H1 (cell line): Measurements from ENCODE around the gene ITIH4. TPM values are rescaled to one million over a fixed set of nuclear protein-coding genes. Genes with fewer than 3 reads are reported as not detected.

Experiments used
- CTCF ChIA-PET: fragments of 300-600 bp; sonication (Branson Sonifier 250); formaldehyde crosslinking; loops from one replicate; lab custom pipeline; 2021; ENCODE audit not compliant: partially characterized antibody; lab: Charles Lee
- POLR2A ChIA-PET: fragments of 300-600 bp; sonication (Branson Sonifier 250); formaldehyde crosslinking; loops from one replicate; lab custom pipeline; 2021; ENCODE audit warnings: inconsistent platforms; ENCODE audit not compliant: partially characterized antibody; lab: Charles Lee
- DNase-seq, 2 experiments: peaks; one replicate each; pipeline versions ENCODE4 v3.0.0 to v3.0.0-alpha.2; 2010 to 2022; ENCODE audit warnings: low spot score in 2 of 2, low read depth in 1 of 2, mixed read lengths in 1 of 2
- FAIRE-seq: peaks from 2 replicates; lab custom pipeline; 2011; peaks lifted over from hg19 to GRCh38; lab: Jason Lieb, UNC
- H2AFZ ChIP-seq: 2 replicates; pipeline ENCODE4 v1.8.1; 2012; ENCODE audit warnings: low read length, inconsistent platforms
- H2AK5ac ChIP-seq: 2 replicates; pipeline ENCODE4 v1.6.1; 2013; ENCODE audit warnings: low read depth, low read length
- H2BK120ac ChIP-seq: replicated peaks from 2 replicates; pipeline ENCODE3; 2013; ENCODE audit warnings: low read depth, low read length, inconsistent platforms
- H2BK12ac ChIP-seq: 2 replicates; pipeline ENCODE4 v1.6.1; 2013; ENCODE audit warnings: low read depth, low read length
- H2BK15ac ChIP-seq: 2 replicates; pipeline ENCODE4 v1.6.1; 2013; ENCODE audit warnings: low read length
- H2BK20ac ChIP-seq: 2 replicates; pipeline ENCODE4 v1.6.1; 2013; ENCODE audit warnings: low read length
- H2BK5ac ChIP-seq: 2 replicates; pipeline ENCODE4 v1.6.1; 2013; ENCODE audit warnings: low read depth, low read length
- H3K14ac ChIP-seq: 2 replicates; pipeline ENCODE4 v1.6.1; 2013; ENCODE audit warnings: inconsistent platforms; ENCODE audit not compliant: insufficient read length
- H3K18ac ChIP-seq: 2 replicates; pipeline ENCODE4 v1.6.1; 2013; ENCODE audit warnings: low read length; ENCODE audit errors: extremely low read depth
- H3K23ac ChIP-seq: 2 replicates; pipeline ENCODE4 v1.6.1; 2013; ENCODE audit warnings: inconsistent platforms; ENCODE audit not compliant: insufficient read length
- H3K23me2 ChIP-seq: 2 replicates; pipeline ENCODE4 v1.6.1; 2013; ENCODE audit warnings: low read depth, low read length
- H3K27ac ChIP-seq: 2 replicates; pipeline ENCODE4 v1.6.1; 2011; ENCODE audit warnings: low read depth, low read length, inconsistent platforms
- H3K27me3 ChIP-seq, 4 experiments: replicated peaks in 1 of 4; 1 replicate in 1 of 4; 2 replicates in 3 of 4; pipeline versions ENCODE4 v1.6.1 to v1.8.1; 2011 to 2013; ENCODE audit warnings: low read length in 3 of 4, mild to moderate bottlenecking in 3 of 4, inconsistent platforms in 2 of 4, mixed read lengths in 2 of 4, moderate library complexity in 1 of 4; ENCODE audit not compliant: control insufficient read depth in 3 of 4, insufficient read depth in 3 of 4; ENCODE audit errors: extremely low read depth in 1 of 4
- H3K36me3 ChIP-seq, 4 experiments: 2 replicates each; pipeline versions ENCODE4 v1.6.1 to v1.8.1; 2011 to 2013; ENCODE audit warnings: mild to moderate bottlenecking in 4 of 4, low read length in 3 of 4, moderate library complexity in 2 of 4, control low read depth in 1 of 4, inconsistent platforms in 1 of 4; ENCODE audit not compliant: insufficient read depth in 4 of 4, control insufficient read depth in 2 of 4
- H3K4ac ChIP-seq: replicated peaks from 2 replicates; pipeline ENCODE3; 2013; ENCODE audit warnings: low read length, low read depth, mixed read lengths, inconsistent platforms; ENCODE audit not compliant: insufficient read length
- H3K4me1 ChIP-seq, 4 experiments: replicated peaks in 1 of 4; 1 replicate in 1 of 4; 2 replicates in 3 of 4; pipeline versions ENCODE4 v1.6.1 to v1.8.1; 2011 to 2013; ENCODE audit warnings: low read length in 3 of 4, inconsistent platforms in 2 of 4, mixed read lengths in 1 of 4; ENCODE audit not compliant: insufficient read depth in 4 of 4, control insufficient read depth in 3 of 4
- H3K4me2 ChIP-seq, 2 experiments: 2 replicates each; pipeline versions ENCODE4 v1.6.1 to v1.8.1; 2011 to 2013; ENCODE audit warnings: low read depth in 2 of 2, low read length in 2 of 2, control low read depth in 1 of 2, inconsistent platforms in 1 of 2, mild to moderate bottlenecking in 1 of 2; ENCODE audit not compliant: insufficient read depth in 1 of 2
- H3K4me3 ChIP-seq, 4 experiments: fragments of 200-600, 300-600 bp in 1 of 4; sonication (generic), shearing (Covaris generic), sonication (Bioruptor Twin) in 1 of 4; 2 replicates each; pipeline versions ENCODE4 v1.5.1 to v1.8.1; 2011 to 2016; ENCODE audit warnings: low read length in 4 of 4, low read depth in 3 of 4, control low read depth in 2 of 4, inconsistent platforms in 2 of 4, mild to moderate bottlenecking in 2 of 4, mixed read lengths in 1 of 4, moderate library complexity in 1 of 4; ENCODE audit not compliant: insufficient read depth in 2 of 4; ENCODE audit errors: extremely low read depth in 1 of 4
- H3K56ac ChIP-seq: replicated peaks from 2 replicates; pipeline ENCODE3; 2013; ENCODE audit warnings: low read depth, mild to moderate bottlenecking, mixed read lengths, low read length, inconsistent platforms; ENCODE audit not compliant: insufficient read length
- H3K79me1 ChIP-seq: 2 replicates; pipeline ENCODE4 v1.6.1; 2013; ENCODE audit warnings: low read depth, low read length, control low read depth
- H3K79me2 ChIP-seq, 2 experiments: 2 replicates each; pipeline versions ENCODE4 v1.6.1 to v1.8.1; 2012 to 2013; ENCODE audit warnings: low read length in 2 of 2, mild to moderate bottlenecking in 2 of 2, inconsistent platforms in 1 of 2; ENCODE audit not compliant: insufficient read depth in 2 of 2, control insufficient read depth in 1 of 2
- H3K9ac ChIP-seq, 4 experiments: replicated peaks in 1 of 4; 1 replicate in 1 of 4; 2 replicates in 3 of 4; pipeline versions ENCODE4 v1.6.1 to v1.8.1; 2011 to 2013; ENCODE audit warnings: low read depth in 3 of 4, low read length in 3 of 4, control low read depth in 2 of 4, mild to moderate bottlenecking in 2 of 4, moderate library complexity in 2 of 4, inconsistent platforms in 1 of 4; ENCODE audit errors: extremely low read depth in 1 of 4
- H3K9me3 ChIP-seq, 2 experiments: 2 replicates each; pipeline versions ENCODE4 v1.6.1 to v1.8.1; 2012 to 2013; ENCODE audit warnings: mild to moderate bottlenecking in 2 of 2, moderate library complexity in 2 of 2, control low read depth in 1 of 2, inconsistent platforms in 1 of 2, low read depth in 1 of 2, low read length in 1 of 2, mixed read lengths in 1 of 2; ENCODE audit not compliant: insufficient read depth in 2 of 2
- H4K20me1 ChIP-seq, 2 experiments: replicated peaks in 1 of 2; 2 replicates each; pipeline versions ENCODE3 to v1.8.1; 2011 to 2013; ENCODE audit warnings: inconsistent platforms in 2 of 2, low read length in 2 of 2, mild to moderate bottlenecking in 1 of 2; ENCODE audit not compliant: insufficient read depth in 2 of 2, control insufficient read depth in 1 of 2
- H4K5ac ChIP-seq: 2 replicates; pipeline ENCODE4 v1.6.1; 2013; ENCODE audit warnings: low read length, low read depth, mixed read lengths, inconsistent platforms; ENCODE audit not compliant: insufficient read length
- H4K8ac ChIP-seq: 2 replicates; pipeline ENCODE4 v1.8.0; 2013; ENCODE audit warnings: mild to moderate bottlenecking, moderate library complexity, low read length, inconsistent platforms; ENCODE audit not compliant: insufficient read depth; ENCODE audit errors: extremely low read depth
- H4K91ac ChIP-seq: replicated peaks from 2 replicates; pipeline ENCODE3; 2013; ENCODE audit warnings: low read length, mixed read lengths, inconsistent platforms; ENCODE audit not compliant: insufficient read length
- BACH1 ChIP-seq: IDR thresholded peaks from 2 replicates; pipeline ENCODE4 v1.6.1; 2012; ENCODE audit warnings: low read length, improper control_type of control experiment
- NANOG ChIP-seq: IDR thresholded peaks from 2 replicates; pipeline ENCODE4 v1.6.1; 2011; ENCODE audit warnings: low read length, low read depth, mild to moderate bottlenecking, inconsistent platforms; ENCODE audit not compliant: insufficient read depth, poor library complexity, severe bottlenecking
- RXRA ChIP-seq: IDR thresholded peaks from 2 replicates; pipeline ENCODE4 v1.6.1; 2011; ENCODE audit warnings: low read depth, mild to moderate bottlenecking, low read length, moderate library complexity; ENCODE audit not compliant: insufficient read depth
- TCF12 ChIP-seq: IDR thresholded peaks from 2 replicates; pipeline ENCODE4 v1.6.1; 2011; ENCODE audit warnings: low read depth, mild to moderate bottlenecking, low read length
- WGBS, 2 experiments: shearing (Covaris generic) in 1 of 2; methylation state at CpG; one replicate each; pipeline versions ENCODE4 v1.1.6 to v1.1.7; 2013 to 2015; ENCODE audit warnings: low lambda C conversion rate in 2 of 2, mixed read lengths in 2 of 2, inconsistent platforms in 1 of 2, low coverage in 1 of 2, missing lambda C conversion rate in 1 of 2; ENCODE audit not compliant: insufficient replicate concordance in 2 of 2, insufficient coverage in 1 of 2, insufficient read length in 1 of 2; ENCODE audit errors: extremely low coverage in 1 of 2, missing lambda C conversion rate in 1 of 2; 5-methylcytosine and 5-hydroxymethylcytosine counted together
- polyA plus RNA-seq, 7 experiments: library from polyadenylated mRNA; depleted of rRNA in 3 of 7; stranded (reverse) in 5 of 7; unstranded in 2 of 7; fragments of >200 nt in 5 of 7; fragments of 200-250 nt in 2 of 7; gene quantifications; 1 replicate in 5 of 7; 2 replicates in 1 of 7; 4 replicates in 1 of 7; pipeline versions ENCODE4 v1.2.1 to v1.2.3, GENCODE V29; 2011 to 2013; ENCODE audit warnings: missing spikeins in 2 of 7, mixed read lengths in 2 of 7
- total RNA-seq: library from RNA; stranded (reverse); fragmentation: NEBNext Ultra II Directional; extraction: Animal tissue kit (Norgen Biotek cat#: 25700); gene quantifications from 2 replicates; pipeline ENCODE4 v1.2.1, GENCODE V29; 2021

Gene ITIH4
- total and polyA plus RNA-seq, 2 of the 8 experiments (the other 6 are each of a cell fraction or from before 2014, with no cell fraction given), result 3.4 to 3.7 TPM

DNA sequence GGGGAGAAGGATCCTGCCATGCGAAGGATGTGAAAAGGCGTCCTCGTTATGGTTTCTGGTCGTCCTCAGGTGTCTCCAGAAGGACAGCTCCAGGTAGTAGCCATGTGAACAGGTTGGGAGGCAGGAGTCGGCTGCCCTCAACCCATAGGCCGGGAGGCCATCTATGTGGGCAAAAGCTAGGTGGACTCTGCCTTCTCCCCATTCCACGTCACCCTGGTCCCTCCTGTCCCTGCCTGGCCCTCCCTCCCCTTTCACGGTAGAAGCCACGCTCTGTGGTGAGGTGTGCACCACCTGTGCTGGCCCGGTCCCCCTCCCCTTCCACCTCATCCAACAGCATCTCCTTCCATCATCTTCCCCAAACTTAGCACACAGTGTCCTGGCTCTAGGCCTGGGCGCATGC is 19.5 kb downstream of the ITIH4 start:
- H2BK5ac ChIP-seq, result no peak overlapping the region
- no peak overlapping the region for H2BK20ac ChIP-seq
- H3K27me3 ChIP-seq, result no peaks in the 10 kb centered on the region; a peak in 1 of 7 replicates
- H3K27ac ChIP-seq, result no peak overlapping the region
- H4K5ac ChIP-seq, result no peak overlapping the region
- H3K9me3 ChIP-seq, result no peaks in the 10 kb centered on the region
- no peaks in the 10 kb centered on the region for H3K79me2 ChIP-seq
- H3K4me3 ChIP-seq, result no peak overlapping the region
- no peak overlapping the region for H4K8ac ChIP-seq
- H3K79me1 ChIP-seq, result no peaks in the 10 kb centered on the region
- H3K23me2 ChIP-seq, result peaks cover 5% of the 10 kb centered on the region; the same call in 1 of the 2 replicates
- H4K20me1 ChIP-seq, result no peaks in the 10 kb centered on the region
- POLR2A ChIA-PET, result no interaction called here
- CTCF ChIA-PET, result interaction anchor here (0.6 to 7.5 kb wide), 8 partner anchors 8 to 436 kb away, joined by 3 to 86 read pairs (median 6); no protein-coding TSS in a partner anchor
- no peak overlapping the region for H3K56ac ChIP-seq
- DNase-seq (no peak), FAIRE-seq (no peak)
- H3K23ac ChIP-seq, result no peak overlapping the region
- WGBS, 2 experiments, result 96% methylated on average over 11 of the region's 11 CpGs; no CpG with 5 or more reads in 1 of the 2 experiments
- no peak overlapping the region for H4K91ac ChIP-seq
- H3K14ac ChIP-seq, result no peak overlapping the region
- no peak overlapping the region for H2BK120ac ChIP-seq
- H3K4me2 ChIP-seq, result no peak overlapping the region
- no peak overlapping the region for H3K4ac ChIP-seq
- no peak overlapping the region for H2AFZ ChIP-seq
- H2AK5ac ChIP-seq, result no peak overlapping the region
- no peak overlapping the region for H2BK15ac ChIP-seq
- no peak overlapping the region for H2BK12ac ChIP-seq
- no peaks in the 10 kb centered on the region for H3K4me1 ChIP-seq
- no peak overlapping the region for H3K9ac ChIP-seq
- H3K36me3 ChIP-seq, result no peaks in the 10 kb centered on the region
- H3K18ac ChIP-seq, result no peak overlapping the region
- TF ChIP-seq RXRA (no peak), BACH1 (no peak), TCF12 (no peak), NANOG (no peak)
